ENCODE results near the gene DNASE2B. TPM values are rescaled to one million over a fixed set of nuclear protein-coding genes. Genes with fewer than 3 reads are reported as not detected.

DNASE2B gene
- total RNA-seq, 2 donors from 2014 or later: 0.85 to 8.6 TPM

GRCh38 chr1:84387480-84388163, 10.7 kb upstream of the DNASE2B start:
- Histone ChIP-seq H3K4me1 (replicated peaks) (no peaks in the 10 kb centered on the region), H3K27me3 (replicated peaks; ENCODE audit: insufficient read depth) (no peaks in the 10 kb centered on the region), H3K9me3 (no peaks in the 10 kb centered on the region), H3K27ac (no peak overlapping the region), H3K36me3 (no peaks in the 10 kb centered on the region), H3K4me3 (no peak overlapping the region)
- no peak for TF ChIP-seq CTCF (IDR thresholded peaks at IDR 0.05)
- TF ChIP-seq POLR2AphosphoS5 (IDR thresholded peaks at IDR 0.05): no peak
- no peak for TF ChIP-seq POLR2A (IDR thresholded peaks at IDR 0.05)
- intact Hi-C loops (cut with DNase I): no loop called here
- WGBS: 74% methylated on average over 8 of the region's 8 CpGs
- no peak for DNase-seq (ENCODE audit: low spot score)

- Histone ChIP-seq H3K36me3 (no peaks in the 10 kb centered on the region), H3K9me3 (no peaks in the 10 kb centered on the region), H3K27me3 (replicated peaks; ENCODE audit: insufficient read depth) (no peaks in the 10 kb centered on the region), H3K4me3 (no peak overlapping the region), H3K4me1 (replicated peaks) (no peaks in the 10 kb centered on the region), H3K27ac (no peak overlapping the region)
- intact Hi-C loops (cut with DNase I): no loop called here
- no peak for DNase-seq (ENCODE audit: low spot score)
- TF ChIP-seq POLR2AphosphoS5 (IDR thresholded peaks at IDR 0.05): no peak
- no peak for TF ChIP-seq POLR2A (IDR thresholded peaks at IDR 0.05)
- no peak for TF ChIP-seq CTCF (IDR thresholded peaks at IDR 0.05)
These were observed 8.1 kb upstream of the DNASE2B start for GRCh38 chr1:84390226-84390625.

- no peak overlapping the region for H3K27ac ChIP-seq
- no peaks in the 10 kb centered on the region for H3K36me3 ChIP-seq
- no peak for DNase-seq (ENCODE audit: low spot score)
- intact Hi-C loops (cut with DNase I): no loop called here
- H3K9me3 ChIP-seq: no peaks in the 10 kb centered on the region
- H3K4me3 ChIP-seq: no peak overlapping the region
- no peaks in the 10 kb centered on the region for H3K4me1 ChIP-seq (replicated peaks)
- H3K27me3 ChIP-seq (replicated peaks; ENCODE audit: insufficient read depth): no peaks in the 10 kb centered on the region
- 16% methylated on average over 3 of the region's 3 CpGs for WGBS
- TF ChIP-seq POLR2A (IDR thresholded peaks at IDR 0.05): no peak
- no peak for TF ChIP-seq CTCF (IDR thresholded peaks at IDR 0.05)
- TF ChIP-seq POLR2AphosphoS5 (IDR thresholded peaks at IDR 0.05): no peak
These were observed 2.9 kb downstream of the DNASE2B start for GRCh38 chr1:84401156-84401555.

- Histone ChIP-seq H3K27ac (no peak overlapping the region), H3K36me3 (no peaks in the 10 kb centered on the region), H3K27me3 (replicated peaks; ENCODE audit: insufficient read depth) (no peaks in the 10 kb centered on the region), H3K4me3 (no peak overlapping the region), H3K9me3 (no peaks in the 10 kb centered on the region), H3K4me1 (replicated peaks) (peaks cover 3% of the 10 kb centered on the region)
- no peak for TF ChIP-seq CTCF (IDR thresholded peaks at IDR 0.05)
- no peak for TF ChIP-seq POLR2AphosphoS5 (IDR thresholded peaks at IDR 0.05)
- TF ChIP-seq POLR2A (IDR thresholded peaks at IDR 0.05): no peak
- DNase-seq (ENCODE audit: low spot score): no peak
- intact Hi-C loops (cut with DNase I): no loop called here
These were observed 3.8 kb downstream of the DNASE2B start for GRCh38 chr1:84402060-84402459.

GRCh38 chr1:84402501-84402900, 4.2 kb downstream of the DNASE2B start:
- Histone ChIP-seq H3K36me3 (no peaks in the 10 kb centered on the region), H3K4me3 (no peak overlapping the region), H3K9me3 (no peaks in the 10 kb centered on the region), H3K27ac (no peak overlapping the region), H3K4me1 (replicated peaks) (peaks cover 4% of the 10 kb centered on the region), H3K27me3 (replicated peaks; ENCODE audit: insufficient read depth) (no peaks in the 10 kb centered on the region)
- intact Hi-C loops (cut with DNase I): no loop called here
- TF ChIP-seq POLR2AphosphoS5 (IDR thresholded peaks at IDR 0.05): no peak
- TF ChIP-seq CTCF (IDR thresholded peaks at IDR 0.05): no peak
- TF ChIP-seq POLR2A (IDR thresholded peaks at IDR 0.05): no peak
- no peak for DNase-seq (ENCODE audit: low spot score)

Measured in prostate gland (tissue), 2 donors.